ENCODE data around the gene TET3.

DNA sequence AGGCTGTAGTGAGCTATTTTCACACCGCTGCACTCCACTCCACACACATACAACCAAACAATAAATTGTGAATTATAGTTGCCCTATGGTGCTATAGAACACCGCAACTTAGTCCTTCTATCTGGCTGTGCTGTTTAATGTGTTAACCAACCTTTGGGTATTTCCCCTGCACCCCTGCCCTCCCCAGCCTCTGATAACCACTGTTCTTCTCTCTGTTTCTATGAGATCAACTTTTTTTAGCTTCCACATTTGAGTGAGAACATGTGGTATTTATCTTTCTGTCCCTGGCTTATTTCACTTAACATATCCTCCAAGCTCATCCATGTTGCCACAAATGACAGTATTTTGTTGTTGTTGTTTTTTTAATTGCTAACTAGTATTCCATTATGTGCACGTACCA is 32.5 kb downstream of the TET3 start:
- TF ChIP-seq, protein P1, sequence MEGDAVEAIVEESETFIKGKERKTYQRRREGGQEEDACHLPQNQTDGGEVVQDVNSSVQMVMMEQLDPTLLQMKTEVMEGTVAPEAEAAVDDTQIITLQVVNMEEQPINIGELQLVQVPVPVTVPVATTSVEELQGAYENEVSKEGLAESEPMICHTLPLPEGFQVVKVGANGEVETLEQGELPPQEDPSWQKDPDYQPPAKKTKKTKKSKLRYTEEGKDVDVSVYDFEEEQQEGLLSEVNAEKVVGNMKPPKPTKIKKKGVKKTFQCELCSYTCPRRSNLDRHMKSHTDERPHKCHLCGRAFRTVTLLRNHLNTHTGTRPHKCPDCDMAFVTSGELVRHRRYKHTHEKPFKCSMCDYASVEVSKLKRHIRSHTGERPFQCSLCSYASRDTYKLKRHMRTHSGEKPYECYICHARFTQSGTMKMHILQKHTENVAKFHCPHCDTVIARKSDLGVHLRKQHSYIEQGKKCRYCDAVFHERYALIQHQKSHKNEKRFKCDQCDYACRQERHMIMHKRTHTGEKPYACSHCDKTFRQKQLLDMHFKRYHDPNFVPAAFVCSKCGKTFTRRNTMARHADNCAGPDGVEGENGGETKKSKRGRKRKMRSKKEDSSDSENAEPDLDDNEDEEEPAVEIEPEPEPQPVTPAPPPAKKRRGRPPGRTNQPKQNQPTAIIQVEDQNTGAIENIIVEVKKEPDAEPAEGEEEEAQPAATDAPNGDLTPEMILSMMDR (IDR thresholded peaks at IDR 0.05), result no peak
- TF ChIP-seq POLR2A (IDR thresholded peaks at IDR 0.05), result no peak

Measured in lower leg skin (tissue), 3 donors.